Measurements from ENCODE around the gene CD200. TPM values are rescaled to one million over a fixed set of nuclear protein-coding genes. Genes with fewer than 3 reads are reported as not detected.

Gene CD200
- total RNA-seq, 1 donor from 2014 or later: 1.1 TPM

- no peaks in the 10 kb centered on the region for H3K9me3 ChIP-seq (replicated peaks)
- H3K27me3 ChIP-seq (ENCODE audit: low read depth): no peaks in the 10 kb centered on the region
- no peak for TF ChIP-seq CTCF (IDR thresholded peaks at IDR 0.05; ENCODE audit: borderline replicate concordance)
- peaks cover 46% of the 10 kb centered on the region for H3K4me1 ChIP-seq
- H3K27ac ChIP-seq (replicated peaks): peak overlapping the region; percentile 82
- H3K36me3 ChIP-seq: no peaks in the 10 kb centered on the region
- intact Hi-C loops (cut with micrococcal nuclease): no loop called here
- no peak for DNase-seq
- no peak overlapping the region for H3K4me3 ChIP-seq
Observed at GRCh38 chr3:112353365-112353764, 20.4 kb downstream of the CD200 start.

- intact Hi-C loops (cut with micrococcal nuclease): no loop called here
- DNase-seq: no peak
- TF ChIP-seq CTCF (IDR thresholded peaks at IDR 0.05; ENCODE audit: borderline replicate concordance): no peak
- peak overlapping the region; percentile 82 for H3K27ac ChIP-seq (replicated peaks)
- H3K36me3 ChIP-seq: no peaks in the 10 kb centered on the region
- no peaks in the 10 kb centered on the region for H3K9me3 ChIP-seq (replicated peaks)
- H3K4me1 ChIP-seq: peaks cover 46% of the 10 kb centered on the region
- no peaks in the 10 kb centered on the region for H3K27me3 ChIP-seq (ENCODE audit: low read depth)
- no peak overlapping the region for H3K4me3 ChIP-seq
Observed at GRCh38 chr3:112354642-112355306, 21.8 kb downstream of the CD200 start.

- Histone ChIP-seq H3K4me3 (no peak overlapping the region), H3K9me3 (replicated peaks) (no peaks in the 10 kb centered on the region), H3K27ac (replicated peaks) (peak overlapping the region; percentile 82), H3K4me1 (peaks cover 44% of the 10 kb centered on the region), H3K36me3 (no peaks in the 10 kb centered on the region), H3K27me3 (ENCODE audit: low read depth) (no peaks in the 10 kb centered on the region)
- DNase-seq: no peak
- no peak for TF ChIP-seq CTCF (IDR thresholded peaks at IDR 0.05; ENCODE audit: borderline replicate concordance)
- intact Hi-C loops (cut with micrococcal nuclease): no loop called here
Observed at GRCh38 chr3:112355307-112355687, 22.3 kb downstream of the CD200 start.

GRCh38 chr3:112357930-112358780 lies 25.2 kb downstream of the CD200 start:
- DNase-seq: no peak
- TF ChIP-seq CTCF (IDR thresholded peaks at IDR 0.05; ENCODE audit: borderline replicate concordance): no peak
- H3K36me3 ChIP-seq: no peaks in the 10 kb centered on the region
- no peaks in the 10 kb centered on the region for H3K27me3 ChIP-seq (ENCODE audit: low read depth)
- H3K4me3 ChIP-seq: peak overlapping the region; percentile 59
- H3K27ac ChIP-seq (replicated peaks): peak overlapping the region; percentile 82
- H3K4me1 ChIP-seq: peaks cover 24% of the 10 kb centered on the region
- no peaks in the 10 kb centered on the region for H3K9me3 ChIP-seq (replicated peaks)
- intact Hi-C loops (cut with micrococcal nuclease): no loop called here

GRCh38 chr3:112360561-112360960 lies 27.6 kb downstream of the CD200 start:
- no peak for TF ChIP-seq CTCF (IDR thresholded peaks at IDR 0.05; ENCODE audit: borderline replicate concordance)
- intact Hi-C loops (cut with micrococcal nuclease): no loop called here
- H3K27ac ChIP-seq (replicated peaks): peak overlapping the region; percentile 82

More at GRCh38 chr3:112360561-112360960, 27.6 kb downstream of the CD200 start:
- H3K4me1 ChIP-seq: peaks cover 21% of the 10 kb centered on the region
- peak overlapping the region; percentile 59 for H3K4me3 ChIP-seq
- no peak for DNase-seq
- no peaks in the 10 kb centered on the region for H3K9me3 ChIP-seq (replicated peaks)
- no peaks in the 10 kb centered on the region for H3K27me3 ChIP-seq (ENCODE audit: low read depth)
- H3K36me3 ChIP-seq: no peaks in the 10 kb centered on the region
